GM18907 (cell line): Measurements from ENCODE around the gene PGPEP1.

ENCODE experiments used
- ATAC-seq: cut with Tn5 transposase; IDR thresholded peaks from one replicate; pipeline ENCODE4 v1.9.1; 2021; ENCODE audit warnings: mild to moderate bottlenecking, moderate library complexity; ENCODE audit not compliant: unreplicated experiment

The PGPEP1 gene

DNA sequence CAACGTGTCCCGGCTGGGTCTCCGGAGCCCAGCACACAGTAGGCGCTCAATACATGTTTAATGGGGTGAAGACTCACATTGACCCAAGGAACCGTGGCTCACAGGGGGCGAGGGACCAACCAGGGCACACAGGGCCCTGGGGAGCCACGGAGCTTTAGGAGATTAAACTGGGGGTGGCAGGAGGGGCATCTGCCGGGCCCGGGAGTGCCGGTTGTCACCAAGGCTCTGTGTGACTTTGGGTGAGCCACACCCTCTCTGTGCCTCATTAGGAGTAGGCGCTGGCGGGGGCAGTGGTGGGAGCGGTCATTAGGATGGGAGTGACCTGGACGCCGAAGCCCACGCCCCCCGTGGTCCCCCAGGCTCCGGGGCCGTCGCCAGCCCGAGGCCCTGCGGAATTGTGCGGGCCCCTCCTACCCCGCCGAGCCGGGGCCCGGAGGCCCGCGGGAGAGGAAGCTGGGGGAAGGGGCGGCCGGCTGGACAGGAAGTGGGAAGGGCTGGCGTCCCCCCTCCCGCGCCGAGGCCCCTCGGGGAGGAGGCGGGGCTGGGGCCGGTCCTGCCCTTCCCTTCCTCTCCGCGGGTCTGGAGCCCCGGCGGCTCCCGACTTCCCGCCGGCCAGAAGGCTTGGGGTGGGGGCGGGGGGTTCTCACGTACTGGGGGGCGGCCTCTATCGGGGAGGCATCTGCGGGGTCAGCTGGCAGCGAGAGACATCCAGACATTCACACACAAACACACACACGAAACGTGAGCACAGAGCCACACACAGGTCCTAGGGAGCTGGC is 77.0 kb downstream of the PGPEP1 start:
- ATAC-seq = no peak

DNA sequence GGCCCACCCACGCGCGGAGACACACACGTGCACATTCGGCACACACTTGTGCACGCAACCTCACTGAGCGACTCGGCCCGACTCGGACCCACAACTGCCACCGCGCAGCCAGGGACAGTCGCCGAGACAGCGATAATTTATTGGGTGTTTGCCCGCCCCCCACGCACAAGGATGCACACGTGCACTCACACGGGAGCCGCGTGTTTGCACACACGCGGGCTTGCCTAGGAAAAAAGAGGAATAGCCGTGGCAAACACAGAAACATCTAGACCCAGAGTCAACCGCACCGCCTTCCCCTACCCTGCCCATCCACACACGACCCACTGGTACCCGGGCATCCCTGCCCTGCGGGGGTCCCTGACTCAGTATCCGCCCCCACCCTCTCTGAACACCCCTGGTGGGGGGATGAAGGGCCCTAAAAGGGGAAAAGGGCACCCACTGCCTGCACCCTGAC is 77.7 kb downstream of the PGPEP1 start:
- no peak for ATAC-seq

DNA sequence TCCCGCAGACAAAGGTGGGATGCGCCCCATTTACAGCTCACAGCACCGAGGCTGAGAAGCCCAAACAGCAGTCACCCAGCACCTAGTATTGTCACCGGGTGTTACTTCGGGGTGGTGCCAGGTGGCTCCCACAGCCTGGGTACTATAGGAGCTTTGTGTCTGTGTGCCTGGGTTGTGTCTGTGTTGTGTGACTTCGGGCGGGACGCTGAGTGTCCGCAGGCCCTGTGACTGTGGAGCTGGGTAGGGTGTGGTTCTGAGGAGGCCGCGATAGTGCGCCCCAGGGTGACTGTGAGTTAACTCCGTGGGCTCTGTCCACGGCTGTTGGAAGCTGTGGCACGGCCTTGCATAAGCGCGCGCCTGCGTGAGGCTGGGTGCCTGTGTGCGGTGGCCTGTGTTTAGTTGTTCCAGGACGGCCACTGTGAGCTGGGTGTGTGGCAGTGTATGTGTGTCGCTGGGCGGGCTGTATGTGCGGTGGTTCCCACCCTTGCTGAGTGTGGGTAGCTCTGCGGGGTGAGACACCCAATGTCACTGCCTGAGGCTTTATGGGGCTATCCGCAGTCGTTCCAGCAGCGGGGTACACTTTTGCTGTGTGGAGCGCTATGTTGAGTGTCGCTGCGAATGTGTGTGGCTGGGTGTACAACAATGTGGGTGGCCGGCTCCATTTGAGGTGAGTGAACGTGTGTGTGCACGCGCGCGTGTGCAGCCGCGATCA is 78.2 kb downstream of the PGPEP1 start:
- ATAC-seq = peak; percentile 3

DNA sequence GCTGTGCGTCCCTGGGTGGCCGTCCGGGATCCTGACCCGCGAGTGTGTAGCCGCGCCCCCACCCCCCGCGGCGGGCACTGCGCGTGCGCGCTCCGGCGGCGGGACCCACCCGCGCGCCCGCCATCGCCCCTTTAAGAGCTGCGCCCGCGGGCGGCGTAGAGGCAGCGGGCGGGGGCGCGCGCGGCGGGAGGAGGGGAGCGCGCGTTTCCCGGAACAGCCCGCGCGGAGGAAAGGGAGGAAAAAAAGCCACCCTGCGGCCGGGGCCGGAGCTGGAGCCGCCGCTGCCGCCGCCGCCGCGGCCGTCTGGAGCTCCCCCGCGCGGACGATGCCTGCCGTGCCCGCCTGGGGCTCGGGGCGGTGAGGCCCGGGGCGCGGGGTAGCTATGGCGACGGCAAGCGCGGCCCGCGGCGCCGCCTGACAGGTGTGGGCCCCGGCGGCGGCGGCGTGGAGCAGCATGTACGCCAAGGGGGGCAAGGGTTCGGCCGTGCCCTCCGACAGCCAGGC is 78.8 kb downstream of the PGPEP1 start, which contains the start of gene SSBP4:
TSS of gene SSBP4 (plus strand) at position 204 of the 504 bp plus-strand sequence. CDS start at position 455, 251 bp downstream.
- ATAC-seq = peak; percentile 35
